GM12878 (cell line): Measurements from ENCODE around the gene SORT1. TPM values are rescaled to one million over a fixed set of nuclear protein-coding genes. Genes with fewer than 3 reads are reported as not detected.

Source experiments
- ATAC-seq: fragments of 200-7000 bp; cut with Tn5 transposase; 3 replicates; pipeline ENCODE4 v1.9.1; 2020; ENCODE audit warnings: mild to moderate bottlenecking, moderate library complexity
- BruUV-seq: library from RNA; stranded (reverse); fragments of 400-500 nt; replicated peaks from 2 replicates; lab custom pipeline; 2021; lab: Mats Ljungman, UMichigan
- CTCF ChIA-PET: fragments of 300-600 bp; sonication (Branson Sonifier 250); formaldehyde crosslinking; extraction: SDS; loops from one replicate; lab custom pipeline; 2021; ENCODE audit warnings: inconsistent platforms; lab: Yijun Ruan, JAX
- POLR2A ChIA-PET: fragments of 350-600 bp; formaldehyde crosslinking; extraction: SDS; loops from one replicate; lab custom pipeline; 2021; ENCODE audit warnings: inconsistent platforms; lab: Charles Lee
- RAD21 ChIA-PET: fragments of 300-600 bp; sonication (Branson Sonifier 250); formaldehyde crosslinking; loops from one replicate; lab custom pipeline; 2023; ENCODE audit warnings: antibody characterized with exemption; ENCODE audit not compliant: unreplicated experiment; lab: Charles Lee
- SMC1A ChIA-PET: fragments of 300-600 bp; sonication (Branson Sonifier 250); formaldehyde crosslinking; loops from one replicate; lab custom pipeline; 2023; ENCODE audit not compliant: unreplicated experiment, uncharacterized antibody; lab: Charles Lee
- DNase-seq: peaks from one replicate; pipeline ENCODE4 v3.0.0-alpha.2; 2011; ENCODE audit warnings: low read depth, low spot score
- FAIRE-seq: peaks from 3 replicates; lab custom pipeline; 2011; peaks lifted over from hg19 to GRCh38; lab: Jason Lieb, UNC
- H2AFZ ChIP-seq: 2 replicates; pipeline ENCODE4 v1.6.0; 2011; ENCODE audit warnings: low read depth, low read length, control low read depth; ENCODE audit not compliant: control insufficient read depth
- H3K27ac ChIP-seq: 2 replicates; pipeline ENCODE4 v1.5.1; 2011; ENCODE audit warnings: control low read depth; ENCODE audit not compliant: control insufficient read depth, insufficient read depth
- H3K27me3 ChIP-seq, 2 experiments: replicated peaks in 1 of 2; 2 replicates each; pipeline versions ENCODE4 v1.6.0 to v1.6.1; 2011; ENCODE audit warnings: low read length in 1 of 2; ENCODE audit not compliant: control insufficient read depth in 2 of 2, insufficient read depth in 2 of 2
- H3K36me3 ChIP-seq, 2 experiments: 2 replicates each; pipeline ENCODE4 v1.5.1; 2011; ENCODE audit warnings: low read length in 1 of 2; ENCODE audit not compliant: control insufficient read depth in 2 of 2, insufficient read depth in 2 of 2
- H3K4me1 ChIP-seq: 2 replicates; pipeline ENCODE4 v1.6.1; 2011; ENCODE audit warnings: mild to moderate bottlenecking, low read length, moderate library complexity, mixed read lengths; ENCODE audit not compliant: control insufficient read depth, insufficient read depth
- H3K4me2 ChIP-seq: 2 replicates; pipeline ENCODE4 v1.6.0; 2011; ENCODE audit warnings: control low read depth; ENCODE audit not compliant: control insufficient read depth, insufficient read depth
- H3K4me3 ChIP-seq: fragments of 200-600 bp; sonication (generic); 2 replicates; pipeline ENCODE4 v1.5.1; 2016
- H3K79me2 ChIP-seq: 2 replicates; pipeline ENCODE4 v1.6.0; 2011; ENCODE audit warnings: low read length; ENCODE audit not compliant: control insufficient read depth, insufficient read depth
- H3K9ac ChIP-seq: 2 replicates; pipeline ENCODE4 v1.8.0; 2011; ENCODE audit warnings: low read length, control low read depth, mixed read lengths; ENCODE audit not compliant: control insufficient read depth, insufficient read depth
- H3K9me3 ChIP-seq: replicated peaks from 3 replicates; pipeline ENCODE4 v1.5.1; 2011; ENCODE audit warnings: mild to moderate bottlenecking, low read length; ENCODE audit not compliant: control insufficient read depth, insufficient read depth
- H4K20me1 ChIP-seq: 2 replicates; pipeline ENCODE4 v1.6.0; 2011; ENCODE audit not compliant: control insufficient read depth, insufficient read depth
- BRCA1 ChIP-seq: IDR thresholded peaks from 2 replicates; pipeline ENCODE4 v1.6.1; 2011; ENCODE audit warnings: low read depth, low read length, improper control_type of control experiment
- CEBPB ChIP-seq, 2 experiments: fragments of 150-350 bp in 1 of 2; IDR thresholded peaks; 2 replicates each; pipeline ENCODE4 v1.6.1; 2012 to 2014; ENCODE audit warnings: low read depth in 2 of 2, low read length in 2 of 2, borderline replicate concordance in 1 of 2, inconsistent platforms in 1 of 2
- EED ChIP-seq: sonication (generic); IDR thresholded peaks from 2 replicates; pipeline ENCODE4 v1.6.1; 2016; ENCODE audit warnings: antibody characterized with exemption, low read depth
- GATAD2B ChIP-seq: fragments of 450-650 bp; conservative IDR thresholded peaks from 2 replicates; pipeline ENCODE4 v1.6.1; 2017; ENCODE audit warnings: low read depth, mild to moderate bottlenecking, moderate library complexity
- MTA3 ChIP-seq: IDR thresholded peaks from 2 replicates; pipeline ENCODE4 v1.6.1; 2012; ENCODE audit warnings: low read length, inconsistent platforms, borderline replicate concordance
- POLR2AphosphoS2 ChIP-seq: IDR thresholded peaks from 2 replicates; pipeline ENCODE4 v1.6.1; 2011; ENCODE audit warnings: low read depth, mild to moderate bottlenecking, low read length, improper control_type of control experiment, moderate library complexity
- POLR2AphosphoS5 ChIP-seq: IDR thresholded peaks from 2 replicates; pipeline ENCODE4 v1.6.1; 2011; ENCODE audit warnings: mild to moderate bottlenecking, low read length, inconsistent platforms
- SUZ12 ChIP-seq: fragments of 200-600 bp; sonication (generic); IDR thresholded peaks from one replicate; pipeline ENCODE4 v1.6.1; 2018; ENCODE audit warnings: antibody characterized with exemption, mild to moderate bottlenecking; ENCODE audit not compliant: unreplicated experiment
- TAF1 ChIP-seq: IDR thresholded peaks from 2 replicates; pipeline ENCODE4 v1.6.1; 2011; ENCODE audit warnings: mild to moderate bottlenecking, low read depth, low read length, borderline replicate concordance
- ZNF622 ChIP-seq: fragments of 450-650 bp; IDR thresholded peaks from 2 replicates; pipeline ENCODE4 v1.6.1; 2017; ENCODE audit warnings: mild to moderate bottlenecking, inconsistent platforms
- WGBS: methylation state at CpG from one replicate; pipeline ENCODE4 v1.1.6; 2016; ENCODE audit warnings: low lambda C conversion rate; ENCODE audit not compliant: insufficient replicate concordance, insufficient coverage; ENCODE audit errors: missing lambda C conversion rate; 5-methylcytosine and 5-hydroxymethylcytosine counted together
- in situ Hi-C: fragments of 300-500 bp; cut with MboI; formaldehyde crosslinking; loops from 9 replicates; pipeline ENCODE4 v1.14.3; 2018; ENCODE audit warnings: mixed read lengths
- intact Hi-C: fragments of 100-400 bp; cut with micrococcal nuclease; formaldehyde crosslinking; loops from one replicate; pipeline ENCODE4 v1.14.2; 2022; ENCODE audit not compliant: unreplicated experiment
- polyA plus RNA-seq, 11 experiments: library from polyadenylated mRNA; depleted of rRNA in 4 of 11; unstranded in 6 of 11; stranded (reverse) in 5 of 11; fragments of >200 nt; fragmentation: Nextera tagmentation in 4 of 11; fragmentation: Illumina TruSeq in 1 of 11; extraction: Ambion mirVana in 4 of 11; extraction: Trizol in 1 of 11; gene quantifications; 1 replicate in 1 of 11; 2 replicates in 10 of 11; pipeline versions ENCODE4 v1.2.1 to v1.2.3, GENCODE V29; 2011 to 2016; ENCODE audit warnings: inconsistent platforms in 2 of 11, missing spikeins in 2 of 11, low read depth in 1 of 11
- total RNA-seq, 4 experiments: library from RNA; depleted of rRNA in 3 of 4; stranded (reverse); fragments of >200 nt in 3 of 4; fragmentation: Illumina TruSeq in 1 of 4; extraction: Trizol in 1 of 4; gene quantifications; 2 replicates each; pipeline versions ENCODE4 v1.2.1 to v1.2.3, GENCODE V29; 2013 to 2021
- TF ChIP-seq, protein P1 (sequence below): fragments of 450-650 bp; IDR thresholded peaks from 2 replicates; pipeline ENCODE4 v1.6.1; 2017; ENCODE audit warnings: mild to moderate bottlenecking
- TF ChIP-seq, protein P2 (sequence below): fragments of 450-650 bp; IDR thresholded peaks from 2 replicates; pipeline ENCODE4 v1.6.1; 2017; ENCODE audit warnings: mild to moderate bottlenecking, moderate library complexity
- TF ChIP-seq, protein P3 (sequence below), 3 experiments: IDR thresholded peaks in 2 of 3; conservative IDR thresholded peaks in 1 of 3; 2 replicates each; pipeline ENCODE4 v1.5.1; 2011; ENCODE audit warnings: low read depth in 3 of 3, low read length in 3 of 3, mild to moderate bottlenecking in 3 of 3, control low read depth in 2 of 3, moderate library complexity in 2 of 3, inconsistent platforms in 1 of 3, mixed read lengths in 1 of 3; ENCODE audit not compliant: control insufficient read depth in 2 of 3, insufficient read depth in 1 of 3; ENCODE audit errors: extremely low read depth in 1 of 3

Gene SORT1
- total and polyA plus RNA-seq, 10 of the 15 experiments (the other 5 are each of a cell fraction or from before 2014, with no cell fraction given): 0.06 to 1.9 (median 0.33) TPM; not detected in 1

DNA sequence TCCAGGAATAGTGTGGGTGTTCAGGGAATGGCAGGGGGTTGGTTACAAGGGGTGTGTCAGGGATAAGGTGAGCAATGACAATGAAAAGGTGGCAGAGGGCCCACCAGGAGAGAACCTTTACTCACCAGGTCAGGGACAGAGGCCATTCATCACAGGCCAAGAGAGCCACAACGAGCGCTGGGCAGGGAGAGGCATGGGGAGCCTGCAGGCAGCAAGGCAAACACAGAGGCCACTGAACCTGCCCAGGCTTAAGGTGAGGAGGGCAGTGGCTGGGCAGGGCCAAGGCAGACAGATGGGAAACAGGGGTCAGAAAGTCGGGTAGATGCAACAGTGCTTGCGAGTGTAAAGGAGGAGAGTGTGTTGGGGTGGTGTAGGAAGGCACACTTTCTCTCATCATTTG, 62.6 kb downstream of the SORT1 start:
- DNase-seq (no peak), ATAC-seq (no peak), FAIRE-seq (no peak)
- H3K9me3 ChIP-seq: no peaks in the 10 kb centered on the region; the same call in 2 of the 3 replicates
- WGBS: 62% methylated on average over 4 of the region's 4 CpGs
- no TSS peak for BruUV-seq
- no peaks in the 10 kb centered on the region for H3K79me2 ChIP-seq
- intact Hi-C loops (no loop called here), in situ Hi-C loops (no loop called here)
- no peak overlapping the region for H3K4me3 ChIP-seq
- no peak overlapping the region for H3K27ac ChIP-seq
- H2AFZ ChIP-seq: no peak overlapping the region
- no peaks in the 10 kb centered on the region for H3K36me3 ChIP-seq
- no peak overlapping the region for H3K9ac ChIP-seq
- SMC1A ChIA-PET: no interaction called here
- H3K4me1 ChIP-seq: no peaks in the 10 kb centered on the region
- H4K20me1 ChIP-seq: no peaks in the 10 kb centered on the region
- CTCF ChIA-PET: interaction anchor here (1.4 kb wide), 1 partner anchor 48 kb away, joined by 5 read pairs; no protein-coding TSS in a partner anchor
- no peak overlapping the region for H3K4me2 ChIP-seq
- no peaks in the 10 kb centered on the region for H3K27me3 ChIP-seq
- RAD21 ChIA-PET: no interaction called here
- POLR2A ChIA-PET: no interaction called here
- TF ChIP-seq, protein P1, sequence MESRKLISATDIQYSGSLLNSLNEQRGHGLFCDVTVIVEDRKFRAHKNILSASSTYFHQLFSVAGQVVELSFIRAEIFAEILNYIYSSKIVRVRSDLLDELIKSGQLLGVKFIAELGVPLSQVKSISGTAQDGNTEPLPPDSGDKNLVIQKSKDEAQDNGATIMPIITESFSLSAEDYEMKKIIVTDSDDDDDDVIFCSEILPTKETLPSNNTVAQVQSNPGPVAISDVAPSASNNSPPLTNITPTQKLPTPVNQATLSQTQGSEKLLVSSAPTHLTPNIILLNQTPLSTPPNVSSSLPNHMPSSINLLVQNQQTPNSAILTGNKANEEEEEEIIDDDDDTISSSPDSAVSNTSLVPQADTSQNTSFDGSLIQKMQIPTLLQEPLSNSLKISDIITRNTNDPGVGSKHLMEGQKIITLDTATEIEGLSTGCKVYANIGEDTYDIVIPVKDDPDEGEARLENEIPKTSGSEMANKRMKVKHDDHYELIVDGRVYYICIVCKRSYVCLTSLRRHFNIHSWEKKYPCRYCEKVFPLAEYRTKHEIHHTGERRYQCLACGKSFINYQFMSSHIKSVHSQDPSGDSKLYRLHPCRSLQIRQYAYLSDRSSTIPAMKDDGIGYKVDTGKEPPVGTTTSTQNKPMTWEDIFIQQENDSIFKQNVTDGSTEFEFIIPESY: no peak
- TF ChIP-seq EED (no peak), ZNF622 (no peak), GATAD2B (no peak), CEBPB (IDR thresholded peaks at IDR 0.05; ENCODE audit: borderline replicate concordance in 1 of 2, low read depth in 2 of 2, low read length in 2 of 2) (no peak), POLR2AphosphoS5 (no peak), SUZ12 (no peak), TAF1 (no peak), BRCA1 (no peak), POLR2AphosphoS2 (no peak), MTA3 (no peak)
- TF ChIP-seq, protein P2, sequence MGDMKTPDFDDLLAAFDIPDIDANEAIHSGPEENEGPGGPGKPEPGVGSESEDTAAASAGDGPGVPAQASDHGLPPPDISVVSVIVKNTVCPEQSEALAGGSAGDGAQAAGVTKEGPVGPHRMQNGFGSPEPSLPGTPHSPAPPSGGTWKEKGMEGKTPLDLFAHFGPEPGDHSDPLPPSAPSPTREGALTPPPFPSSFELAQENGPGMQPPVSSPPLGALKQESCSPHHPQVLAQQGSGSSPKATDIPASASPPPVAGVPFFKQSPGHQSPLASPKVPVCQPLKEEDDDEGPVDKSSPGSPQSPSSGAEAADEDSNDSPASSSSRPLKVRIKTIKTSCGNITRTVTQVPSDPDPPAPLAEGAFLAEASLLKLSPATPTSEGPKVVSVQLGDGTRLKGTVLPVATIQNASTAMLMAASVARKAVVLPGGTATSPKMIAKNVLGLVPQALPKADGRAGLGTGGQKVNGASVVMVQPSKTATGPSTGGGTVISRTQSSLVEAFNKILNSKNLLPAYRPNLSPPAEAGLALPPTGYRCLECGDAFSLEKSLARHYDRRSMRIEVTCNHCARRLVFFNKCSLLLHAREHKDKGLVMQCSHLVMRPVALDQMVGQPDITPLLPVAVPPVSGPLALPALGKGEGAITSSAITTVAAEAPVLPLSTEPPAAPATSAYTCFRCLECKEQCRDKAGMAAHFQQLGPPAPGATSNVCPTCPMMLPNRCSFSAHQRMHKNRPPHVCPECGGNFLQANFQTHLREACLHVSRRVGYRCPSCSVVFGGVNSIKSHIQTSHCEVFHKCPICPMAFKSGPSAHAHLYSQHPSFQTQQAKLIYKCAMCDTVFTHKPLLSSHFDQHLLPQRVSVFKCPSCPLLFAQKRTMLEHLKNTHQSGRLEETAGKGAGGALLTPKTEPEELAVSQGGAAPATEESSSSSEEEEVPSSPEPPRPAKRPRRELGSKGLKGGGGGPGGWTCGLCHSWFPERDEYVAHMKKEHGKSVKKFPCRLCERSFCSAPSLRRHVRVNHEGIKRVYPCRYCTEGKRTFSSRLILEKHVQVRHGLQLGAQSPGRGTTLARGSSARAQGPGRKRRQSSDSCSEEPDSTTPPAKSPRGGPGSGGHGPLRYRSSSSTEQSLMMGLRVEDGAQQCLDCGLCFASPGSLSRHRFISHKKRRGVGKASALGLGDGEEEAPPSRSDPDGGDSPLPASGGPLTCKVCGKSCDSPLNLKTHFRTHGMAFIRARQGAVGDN: no peak
- TF ChIP-seq, protein P3, sequence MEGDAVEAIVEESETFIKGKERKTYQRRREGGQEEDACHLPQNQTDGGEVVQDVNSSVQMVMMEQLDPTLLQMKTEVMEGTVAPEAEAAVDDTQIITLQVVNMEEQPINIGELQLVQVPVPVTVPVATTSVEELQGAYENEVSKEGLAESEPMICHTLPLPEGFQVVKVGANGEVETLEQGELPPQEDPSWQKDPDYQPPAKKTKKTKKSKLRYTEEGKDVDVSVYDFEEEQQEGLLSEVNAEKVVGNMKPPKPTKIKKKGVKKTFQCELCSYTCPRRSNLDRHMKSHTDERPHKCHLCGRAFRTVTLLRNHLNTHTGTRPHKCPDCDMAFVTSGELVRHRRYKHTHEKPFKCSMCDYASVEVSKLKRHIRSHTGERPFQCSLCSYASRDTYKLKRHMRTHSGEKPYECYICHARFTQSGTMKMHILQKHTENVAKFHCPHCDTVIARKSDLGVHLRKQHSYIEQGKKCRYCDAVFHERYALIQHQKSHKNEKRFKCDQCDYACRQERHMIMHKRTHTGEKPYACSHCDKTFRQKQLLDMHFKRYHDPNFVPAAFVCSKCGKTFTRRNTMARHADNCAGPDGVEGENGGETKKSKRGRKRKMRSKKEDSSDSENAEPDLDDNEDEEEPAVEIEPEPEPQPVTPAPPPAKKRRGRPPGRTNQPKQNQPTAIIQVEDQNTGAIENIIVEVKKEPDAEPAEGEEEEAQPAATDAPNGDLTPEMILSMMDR (IDR thresholded peaks at IDR 0.05 in 2 of 3, conservative IDR thresholded peaks at IDR 0.05 in 1 of 3; ENCODE audit: control insufficient read depth in 2 of 3, extremely low read depth in 1 of 3, insufficient read depth in 1 of 3, low read depth in 3 of 3, low read length in 3 of 3): no peak
